Activated T-cell treated with anti-CD3 and anti-CD28 coated beads, Interleukin-2, amount 50 U/mL, for 24 hours (primary cell): ENCODE measurements around the gene SPDEF.

Experiments
- DNase-seq: peaks from one replicate; pipeline ENCODE4 v3.0.0-alpha.2; 2020
- H3K27ac Mint-ChIP-seq: 2 replicates; pipeline ENCODE4 v1.8.0; 2020; ENCODE audit warnings: mild to moderate bottlenecking, mixed read lengths
- H3K27me3 Mint-ChIP-seq: 2 replicates; pipeline ENCODE4 v1.8.0; 2020; ENCODE audit warnings: mixed read lengths
- H3K36me3 Mint-ChIP-seq: 2 replicates; pipeline ENCODE4 v1.8.0; 2020; ENCODE audit warnings: low read depth, mixed read lengths
- H3K4me1 Mint-ChIP-seq: 2 replicates; pipeline ENCODE4 v1.8.0; 2020; ENCODE audit warnings: low read depth, mixed read lengths
- H3K4me3 Mint-ChIP-seq: 2 replicates; pipeline ENCODE4 v1.8.0; 2020; ENCODE audit warnings: mild to moderate bottlenecking, moderate library complexity, mixed read lengths
- H3K9me3 Mint-ChIP-seq: 2 replicates; pipeline ENCODE4 v1.8.0; 2020; ENCODE audit warnings: mixed read lengths

The SPDEF gene

GRCh38 chr6:34556031-34556471 is at the start of gene SPDEF:
Gene SPDEF (minus strand): TSS chr6:34556329. CDS start chr6:34544455, 11,874 bp downstream.
- no peak within 1 kb of the TSS for H3K4me3 Mint-ChIP-seq
- DNase-seq: no peak
- no peaks in the 10 kb centered on the region for H3K27me3 Mint-ChIP-seq
- peaks cover 8% of the 10 kb centered on the region for H3K4me1 Mint-ChIP-seq
- no peak within 1 kb of the TSS for H3K27ac Mint-ChIP-seq
- no peaks in the 10 kb centered on the region for H3K36me3 Mint-ChIP-seq
- no peaks in the 10 kb centered on the region for H3K9me3 Mint-ChIP-seq

- Mint-ChIP-seq H3K27ac (no peak overlapping the region), H3K27me3 (no peaks in the 10 kb centered on the region), H3K36me3 (peaks cover 50% of the 10 kb centered on the region), H3K4me3 (no peak overlapping the region), H3K9me3 (no peaks in the 10 kb centered on the region), H3K4me1 (peaks cover 35% of the 10 kb centered on the region)
- DNase-seq: no peak
These were observed 47.6 kb upstream of the SPDEF start for GRCh38 chr6:34603707-34604106.

- peaks cover 45% of the 10 kb centered on the region for H3K4me1 Mint-ChIP-seq
- no peaks in the 10 kb centered on the region for H3K9me3 Mint-ChIP-seq
- H3K27me3 Mint-ChIP-seq: no peaks in the 10 kb centered on the region
- no peak for DNase-seq
- H3K36me3 Mint-ChIP-seq: peaks cover 49% of the 10 kb centered on the region
- peak overlapping the region; percentile 23 for H3K27ac Mint-ChIP-seq
- H3K4me3 Mint-ChIP-seq: no peak overlapping the region
These were observed 46.4 kb upstream of the SPDEF start for GRCh38 chr6:34602318-34603111.

GRCh38 chr6:34601706-34602105 is 45.6 kb upstream of the SPDEF start:
- Mint-ChIP-seq H3K4me1 (peaks cover 42% of the 10 kb centered on the region), H3K27ac (no peak overlapping the region), H3K36me3 (peaks cover 41% of the 10 kb centered on the region)

GRCh38 chr6:34600796-34601195 is 44.7 kb upstream of the SPDEF start:
- DNase-seq: no peak
- peaks cover 31% of the 10 kb centered on the region for H3K36me3 Mint-ChIP-seq
- H3K27ac Mint-ChIP-seq: no peak overlapping the region
- no peaks in the 10 kb centered on the region for H3K9me3 Mint-ChIP-seq
- no peaks in the 10 kb centered on the region for H3K27me3 Mint-ChIP-seq
- no peak overlapping the region for H3K4me3 Mint-ChIP-seq
- peaks cover 42% of the 10 kb centered on the region for H3K4me1 Mint-ChIP-seq

More at GRCh38 chr6:34601706-34602105, 45.6 kb upstream of the SPDEF start:
- Mint-ChIP-seq H3K9me3 (no peaks in the 10 kb centered on the region), H3K27me3 (no peaks in the 10 kb centered on the region), H3K4me3 (no peak overlapping the region)
- DNase-seq: no peak

- no peak for DNase-seq
- Mint-ChIP-seq H3K9me3 (no peaks in the 10 kb centered on the region), H3K36me3 (peaks cover 27% of the 10 kb centered on the region), H3K27me3 (no peaks in the 10 kb centered on the region), H3K4me1 (peaks cover 42% of the 10 kb centered on the region), H3K27ac (no peak overlapping the region), H3K4me3 (no peak overlapping the region)
These were observed 44.0 kb upstream of the SPDEF start for GRCh38 chr6:34600101-34600500.

GRCh38 chr6:34598712-34599111 is 42.6 kb upstream of the SPDEF start:
- Mint-ChIP-seq H3K36me3 (peaks cover 22% of the 10 kb centered on the region), H3K27ac (no peak overlapping the region)

GRCh38 chr6:34597605-34598353 is 41.6 kb upstream of the SPDEF start:
- Mint-ChIP-seq H3K27me3 (no peaks in the 10 kb centered on the region), H3K4me1 (peaks cover 46% of the 10 kb centered on the region), H3K36me3 (peaks cover 19% of the 10 kb centered on the region), H3K27ac (no peak overlapping the region), H3K4me3 (no peak overlapping the region), H3K9me3 (no peaks in the 10 kb centered on the region)
- no peak for DNase-seq

More at GRCh38 chr6:34598712-34599111, 42.6 kb upstream of the SPDEF start:
- DNase-seq: no peak
- Mint-ChIP-seq H3K9me3 (no peaks in the 10 kb centered on the region), H3K27me3 (no peaks in the 10 kb centered on the region), H3K4me1 (peaks cover 46% of the 10 kb centered on the region), H3K4me3 (no peak overlapping the region)

- Mint-ChIP-seq H3K9me3 (no peaks in the 10 kb centered on the region), H3K27me3 (no peaks in the 10 kb centered on the region), H3K36me3 (peaks cover 16% of the 10 kb centered on the region), H3K4me1 (peaks cover 47% of the 10 kb centered on the region), H3K27ac (no peak overlapping the region), H3K4me3 (no peak overlapping the region)
- DNase-seq: no peak
These were observed 40.7 kb upstream of the SPDEF start for GRCh38 chr6:34596798-34597197.

GRCh38 chr6:34595332-34596184 is 39.4 kb upstream of the SPDEF start:
- no peak for DNase-seq
- peaks cover 17% of the 10 kb centered on the region for H3K36me3 Mint-ChIP-seq
- H3K27me3 Mint-ChIP-seq: no peaks in the 10 kb centered on the region
- no peaks in the 10 kb centered on the region for H3K9me3 Mint-ChIP-seq
- no peak overlapping the region for H3K27ac Mint-ChIP-seq
- H3K4me1 Mint-ChIP-seq: peaks cover 45% of the 10 kb centered on the region
- H3K4me3 Mint-ChIP-seq: no peak overlapping the region

GRCh38 chr6:34593701-34594100 is 37.6 kb upstream of the SPDEF start:
- Mint-ChIP-seq H3K27me3 (no peaks in the 10 kb centered on the region), H3K4me3 (no peak overlapping the region), H3K36me3 (peaks cover 26% of the 10 kb centered on the region), H3K27ac (peak overlapping the region; percentile 22), H3K9me3 (no peaks in the 10 kb centered on the region), H3K4me1 (peaks cover 31% of the 10 kb centered on the region)
- no peak for DNase-seq

GRCh38 chr6:34592208-34592952 is 36.3 kb upstream of the SPDEF start:
- Mint-ChIP-seq H3K4me3 (no peak overlapping the region), H3K27ac (peak overlapping the region; percentile 22), H3K4me1 (peaks cover 21% of the 10 kb centered on the region), H3K36me3 (peaks cover 36% of the 10 kb centered on the region), H3K27me3 (no peaks in the 10 kb centered on the region), H3K9me3 (no peaks in the 10 kb centered on the region)
- no peak for DNase-seq

GRCh38 chr6:34589691-34590090 is 33.6 kb upstream of the SPDEF start:
- Mint-ChIP-seq H3K27me3 (no peaks in the 10 kb centered on the region), H3K4me1 (peaks cover 16% of the 10 kb centered on the region), H3K27ac (no peak overlapping the region), H3K4me3 (no peak overlapping the region), H3K9me3 (no peaks in the 10 kb centered on the region), H3K36me3 (peaks cover 36% of the 10 kb centered on the region)
- no peak for DNase-seq

- Mint-ChIP-seq H3K27ac (no peak overlapping the region), H3K4me3 (no peak overlapping the region), H3K4me1 (peaks cover 15% of the 10 kb centered on the region), H3K27me3 (no peaks in the 10 kb centered on the region), H3K9me3 (no peaks in the 10 kb centered on the region), H3K36me3 (peaks cover 36% of the 10 kb centered on the region)
- no peak for DNase-seq
These were observed 33.0 kb upstream of the SPDEF start for GRCh38 chr6:34589140-34589539.
